HUDEP-2 (cell line): ENCODE measurements around the gene MIB1.
A peak's percentile ranks its signal among the peaks of the same experiment; 100 is the strongest.

Experiments used
- DNase-seq, 76 experiments: peaks; one replicate each; lab custom pipeline; 2025; ENCODE audit not compliant: unreplicated experiment in 76 of 76; lab: John Stamatoyannopoulos, UW

Gene MIB1

GRCh38 chr18:21808185-21808584 lies 67.6 kb downstream of the MIB1 start:
- DNase-seq: no peak

DNA sequence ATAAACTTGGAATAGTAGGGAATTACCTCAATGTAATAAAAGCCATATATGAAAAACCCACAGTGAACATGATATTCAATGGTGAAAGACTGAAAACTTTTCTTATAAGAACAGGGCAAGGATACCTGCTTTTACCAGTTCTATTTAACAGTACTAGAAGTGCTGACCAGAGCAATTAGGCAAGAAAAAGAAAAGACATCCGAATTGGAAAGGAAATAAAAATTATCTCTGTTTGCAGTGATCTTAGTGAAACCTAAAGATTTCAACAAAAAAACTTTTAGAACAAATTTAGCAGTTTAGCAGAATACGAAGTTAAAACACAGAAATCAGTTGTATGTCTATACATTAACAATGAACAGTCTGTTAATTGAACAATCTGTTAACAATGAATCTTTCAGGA lies 69.1 kb downstream of the MIB1 start:
- no peak for DNase-seq

GRCh38 chr18:21815101-21815500 lies 74.5 kb downstream of the MIB1 start:
- no peak for DNase-seq

GRCh38 chr18:21820033-21820810 lies 79.6 kb downstream of the MIB1 start:
- peak in 2 of 76 experiments; percentile 16 to 17 for DNase-seq

- no peak for DNase-seq
These were observed 80.2 kb downstream of the MIB1 start for GRCh38 chr18:21820811-21821143.

- DNase-seq: no peak
These were observed 83.3 kb downstream of the MIB1 start for GRCh38 chr18:21823848-21824247.

- DNase-seq: no peak
These were observed 85.6 kb downstream of the MIB1 start for GRCh38 chr18:21826196-21826595.

GRCh38 chr18:21826641-21827302 lies 86.2 kb downstream of the MIB1 start:
- DNase-seq: no peak

GRCh38 chr18:21830532-21830931 lies 89.9 kb downstream of the MIB1 start:
- no peak for DNase-seq

- DNase-seq: no peak
These were observed 90.8 kb downstream of the MIB1 start for GRCh38 chr18:21831413-21831831.

GRCh38 chr18:21833604-21834298 lies 93.2 kb downstream of the MIB1 start:
- DNase-seq: no peak

- no peak for DNase-seq
These were observed 93.7 kb downstream of the MIB1 start for GRCh38 chr18:21834299-21834660.

DNA sequence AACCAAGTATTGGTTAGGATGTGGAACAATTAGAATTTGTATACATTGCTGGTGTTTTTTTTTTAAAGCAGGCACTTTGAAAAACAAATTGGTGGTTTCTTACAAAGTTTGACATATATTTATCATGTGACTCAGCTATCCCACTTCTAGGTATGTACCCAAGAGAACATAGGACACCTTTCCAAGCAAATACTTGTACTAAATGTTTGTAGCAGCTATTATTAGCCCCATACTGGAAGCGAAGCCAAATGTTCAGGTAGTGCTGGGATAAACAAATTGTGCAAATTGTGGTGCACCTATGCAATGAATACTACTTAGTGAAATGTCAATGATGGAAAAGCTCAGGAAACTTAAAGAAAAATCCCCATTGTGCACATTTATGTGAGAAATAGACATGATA lies 101.0 kb downstream of the MIB1 start:
- DNase-seq: no peak

GRCh38 chr18:21843341-21843740 lies 102.7 kb downstream of the MIB1 start:
- no peak for DNase-seq

GRCh38 chr18:21851327-21851961 lies 110.9 kb downstream of the MIB1 start:
- peak in 4 of 76 experiments; percentile 1 to 24 (median 6) for DNase-seq

DNA sequence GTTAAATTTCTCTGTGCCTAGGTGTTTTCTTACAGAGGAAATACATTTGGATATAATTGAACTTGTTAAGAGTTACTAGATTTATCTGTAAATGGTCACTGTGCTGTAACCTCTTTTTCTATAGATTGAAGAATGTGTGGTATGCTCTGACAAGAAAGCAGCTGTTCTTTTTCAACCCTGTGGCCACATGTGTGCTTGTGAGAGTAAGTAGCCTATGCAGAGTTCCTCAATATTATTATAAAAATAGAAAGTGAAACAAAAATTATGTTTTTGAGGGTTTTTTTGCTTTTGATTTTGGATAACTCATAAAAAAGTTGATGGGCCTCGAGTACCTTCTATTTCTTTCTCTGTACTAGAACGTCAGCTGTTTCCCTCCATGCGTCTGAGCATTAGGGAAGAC lies 112.4 kb downstream of the MIB1 start:
- DNase-seq: no peak

DNA sequence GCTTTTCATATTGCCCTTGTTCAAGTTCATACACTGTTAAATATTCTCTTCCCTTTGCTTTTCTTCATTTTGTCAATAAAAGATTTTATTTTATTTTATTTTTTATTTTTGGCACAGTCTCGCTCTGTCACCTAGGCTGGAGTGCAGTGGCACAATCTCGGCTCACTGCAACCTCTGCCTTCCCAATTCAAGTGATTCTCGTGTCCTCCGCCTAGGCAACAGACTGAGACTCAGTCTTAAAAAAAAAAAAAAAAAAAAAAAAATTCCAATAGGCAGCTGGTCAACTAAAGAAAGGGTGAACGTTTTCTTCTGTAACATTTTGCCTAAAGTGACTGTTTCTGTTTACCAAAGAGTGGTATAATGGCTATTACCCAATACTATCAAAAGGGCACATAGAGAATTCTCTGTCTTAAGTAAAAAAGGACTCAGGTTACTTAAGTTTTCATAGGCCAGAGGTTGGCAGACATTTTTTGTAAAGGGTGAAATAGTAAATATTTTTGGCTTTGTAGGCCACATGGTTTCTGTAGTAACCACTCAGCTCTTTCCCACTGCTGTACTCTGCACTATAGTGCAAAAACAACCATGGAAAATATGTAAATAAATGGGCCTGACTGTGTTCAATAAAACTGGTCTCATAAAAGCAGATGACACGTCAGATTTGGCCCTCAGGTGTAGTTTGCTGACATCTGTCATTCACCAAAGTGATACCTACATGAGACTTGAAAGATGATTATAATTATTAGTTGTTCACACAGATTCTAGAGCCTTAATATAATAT lies 113.4 kb downstream of the MIB1 start:
- no peak for DNase-seq

DNA sequence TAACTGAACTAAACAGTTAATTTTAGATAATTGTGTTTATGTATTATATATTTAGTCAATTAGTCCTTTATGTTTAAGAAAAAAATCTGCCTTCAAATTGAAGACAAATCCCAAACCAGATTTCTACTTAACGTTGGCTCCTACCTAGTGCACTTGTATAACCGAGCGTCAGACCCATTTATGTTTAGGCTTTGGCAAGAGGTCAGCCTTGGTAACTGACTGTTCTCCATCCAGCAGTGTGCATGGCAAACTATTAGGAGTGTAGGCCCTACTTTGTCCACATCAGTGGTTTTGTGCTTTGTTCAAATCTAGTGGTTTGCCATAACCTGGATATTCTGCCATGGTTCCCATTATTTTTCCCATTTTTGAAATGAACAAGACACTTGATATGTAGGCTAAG lies 114.8 kb downstream of the MIB1 start:
- DNase-seq: no peak

GRCh38 chr18:21857871-21858270 lies 117.3 kb downstream of the MIB1 start:
- no peak for DNase-seq

DNA sequence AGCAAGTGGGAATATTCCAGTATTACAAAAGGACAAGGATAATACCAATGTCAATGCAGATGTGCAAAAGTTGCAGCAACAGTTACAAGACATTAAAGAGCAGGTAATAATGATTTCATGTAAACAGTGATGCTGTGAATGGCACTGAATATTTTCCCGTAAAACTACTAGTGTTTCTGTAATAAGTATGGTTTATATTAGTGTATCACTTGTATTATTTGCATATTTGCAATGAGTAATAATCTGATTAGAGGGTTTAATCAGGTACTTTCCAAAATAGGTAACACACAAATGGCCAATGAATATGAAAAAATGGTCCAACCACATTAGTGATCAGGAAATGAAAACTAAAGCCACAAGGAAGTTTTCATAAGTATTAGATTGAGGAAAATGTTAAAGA lies 118.0 kb downstream of the MIB1 start:
- no peak for DNase-seq

DNA sequence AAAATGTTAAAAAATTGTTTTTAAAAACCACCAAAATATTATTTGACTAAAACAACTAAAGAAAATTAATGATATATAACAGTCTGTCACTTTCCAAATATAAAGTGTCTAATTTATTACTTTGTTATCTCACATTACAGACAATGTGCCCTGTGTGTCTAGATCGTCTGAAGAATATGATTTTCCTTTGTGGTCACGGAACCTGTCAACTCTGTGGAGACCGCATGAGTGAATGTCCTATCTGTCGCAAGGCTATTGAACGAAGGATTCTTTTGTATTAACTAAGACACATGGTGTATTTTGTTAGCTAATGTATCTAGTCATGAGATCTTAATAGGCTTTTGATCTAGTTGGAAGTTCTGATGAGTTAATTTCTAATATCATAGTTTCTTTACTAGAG lies 123.8 kb downstream of the MIB1 start:
- DNase-seq: no peak
